Calu3 (cell line): ENCODE data around the gene TBC1D10B. TPM values are rescaled to one million over a fixed set of nuclear protein-coding genes. Genes with fewer than 3 reads are reported as not detected.

Experiments
- BruUV-seq: library from RNA; stranded (reverse); fragments of 400-500 nt; replicated peaks from 2 replicates; lab custom pipeline; 2021; lab: Mats Ljungman, UMichigan
- CTCF ChIA-PET: fragments of 300-600 bp; sonication (Branson Sonifier 250); formaldehyde crosslinking; loops from one replicate; lab custom pipeline; 2022; ENCODE audit warnings: antibody characterized with exemption; lab: Charles Lee
- DNase-seq: peaks from one replicate; pipeline ENCODE4 v3.0.0; 2022
- H3K27ac Mint-ChIP-seq: one replicate; pipeline ENCODE4 v1.8.0; 2022; ENCODE audit warnings: mixed read lengths; ENCODE audit not compliant: unreplicated experiment
- H3K27me3 Mint-ChIP-seq: one replicate; pipeline ENCODE4 v1.8.0; 2022; ENCODE audit warnings: mixed read lengths; ENCODE audit not compliant: unreplicated experiment
- H3K36me3 Mint-ChIP-seq: one replicate; pipeline ENCODE4 v1.8.0; 2022; ENCODE audit warnings: mild to moderate bottlenecking, moderate library complexity, mixed read lengths; ENCODE audit not compliant: insufficient read depth, unreplicated experiment
- H3K4me1 Mint-ChIP-seq: one replicate; pipeline ENCODE4 v1.8.0; 2022; ENCODE audit warnings: mild to moderate bottlenecking, low read depth, mixed read lengths; ENCODE audit not compliant: unreplicated experiment
- H3K4me3 Mint-ChIP-seq: one replicate; pipeline ENCODE4 v1.8.0; 2022; ENCODE audit warnings: mild to moderate bottlenecking, low read depth, moderate library complexity, mixed read lengths; ENCODE audit not compliant: unreplicated experiment
- H3K9me3 Mint-ChIP-seq: one replicate; pipeline ENCODE4 v1.8.0; 2022; ENCODE audit warnings: low read depth, mixed read lengths; ENCODE audit not compliant: unreplicated experiment
- intact Hi-C: fragments of 100-400 bp; cut with micrococcal nuclease; formaldehyde crosslinking; loops from one replicate; pipeline ENCODE4 v1.10.0; 2022; ENCODE audit not compliant: unreplicated experiment
- total RNA-seq: library from RNA; stranded (reverse); gene quantifications from 2 replicates; pipeline ENCODE4 v1.2.3, GENCODE V29; 2022
- TF ChIP-seq, protein P1 (sequence below): fragments of 200-600 bp; IDR thresholded peaks from one replicate; pipeline ENCODE4 v1.8.0; 2022; ENCODE audit warnings: antibody characterized with exemption; ENCODE audit not compliant: unreplicated experiment

TBC1D10B gene
- total RNA-seq, 1 experiment from 2014 or later, result 66.4 TPM

DNA sequence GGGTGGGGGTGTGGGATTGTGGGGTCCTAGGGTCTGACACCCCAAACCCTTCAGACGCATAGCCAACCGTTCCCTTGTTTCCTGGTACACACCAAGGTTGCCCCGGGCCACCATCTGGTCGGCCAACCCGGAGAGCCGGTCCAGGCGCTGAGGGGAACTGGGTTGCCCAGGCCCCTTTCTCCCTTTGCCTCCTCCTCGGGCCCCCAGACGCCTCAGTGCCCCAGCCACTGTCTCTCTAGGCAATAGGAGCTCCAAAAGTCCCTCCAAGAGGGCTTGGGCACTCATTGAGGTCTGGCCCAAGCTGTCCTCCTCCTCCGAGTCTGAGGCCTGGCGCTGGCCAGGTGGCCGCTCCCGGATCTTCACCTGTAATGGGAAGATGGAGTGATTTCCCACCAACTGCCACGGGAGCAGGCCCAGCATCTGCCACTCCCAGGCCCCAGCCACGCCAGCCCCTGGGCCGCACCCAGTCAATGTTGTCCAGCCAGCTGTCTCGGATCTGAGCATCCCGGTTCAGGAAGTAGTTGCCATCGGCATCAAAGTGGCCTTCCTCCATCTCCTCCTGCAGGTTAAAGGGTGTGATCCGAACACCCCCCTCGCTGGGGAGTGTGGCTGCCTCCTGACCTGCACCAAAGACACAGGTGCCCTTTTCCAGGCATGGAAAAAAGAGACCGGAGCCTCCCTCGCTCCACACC, 16.7 kb downstream of the TBC1D10B start:
- no TSS peak for BruUV-seq

DNA sequence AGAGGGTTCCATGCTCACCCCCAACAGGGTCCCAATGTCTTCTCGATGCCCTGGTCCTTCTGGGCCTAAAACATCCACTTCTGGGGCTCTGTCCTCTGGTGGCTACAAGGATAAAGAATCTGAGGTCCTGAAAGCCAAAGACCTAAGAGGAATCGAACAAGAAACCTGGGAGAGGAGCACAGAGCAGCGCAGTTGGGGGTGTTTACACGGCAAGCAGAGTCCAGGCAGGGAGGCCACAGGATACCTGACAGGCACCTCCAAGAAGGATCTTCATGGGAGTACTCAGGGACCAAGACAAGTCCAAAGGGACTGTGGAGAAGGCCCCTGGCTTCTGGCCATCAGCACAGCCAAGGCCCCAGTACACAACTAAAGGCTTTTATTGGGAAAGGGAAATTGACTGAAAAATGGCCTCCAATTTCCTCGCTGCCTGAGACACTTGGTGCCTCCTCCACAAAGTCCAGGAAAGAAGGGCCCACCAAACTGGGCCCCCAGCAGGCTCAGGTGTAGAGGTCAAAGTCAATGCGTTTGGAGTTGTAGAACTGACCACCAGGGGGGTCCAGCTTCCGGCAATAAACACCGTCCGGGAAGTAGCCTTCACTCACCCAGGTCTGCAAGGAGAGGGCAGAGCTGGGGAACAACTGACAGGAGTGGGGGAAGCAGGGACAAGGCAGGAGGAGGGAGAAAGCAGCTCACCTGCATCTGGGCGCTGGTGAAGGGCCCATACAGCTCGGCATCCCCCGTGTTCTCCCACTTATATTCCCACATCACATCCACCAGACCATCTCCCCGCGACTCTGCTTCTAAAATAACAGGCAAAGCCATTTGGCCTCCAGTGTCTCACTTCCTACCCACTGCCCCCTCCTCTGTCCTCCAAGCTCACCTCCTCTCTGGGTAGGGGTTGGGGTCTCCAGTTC, 17.5 kb downstream of the TBC1D10B start:
- Mint-ChIP-seq H3K27me3 (no peaks in the 10 kb centered on the region), H3K36me3 (peaks cover 86% of the 10 kb centered on the region), H3K4me1 (peaks cover 36% of the 10 kb centered on the region), H3K27ac (peak overlapping the region; percentile 21), H3K9me3 (no peaks in the 10 kb centered on the region), H3K4me3 (peak overlapping the region; percentile 90)
- DNase-seq, result no peak
- TF ChIP-seq, protein P1, sequence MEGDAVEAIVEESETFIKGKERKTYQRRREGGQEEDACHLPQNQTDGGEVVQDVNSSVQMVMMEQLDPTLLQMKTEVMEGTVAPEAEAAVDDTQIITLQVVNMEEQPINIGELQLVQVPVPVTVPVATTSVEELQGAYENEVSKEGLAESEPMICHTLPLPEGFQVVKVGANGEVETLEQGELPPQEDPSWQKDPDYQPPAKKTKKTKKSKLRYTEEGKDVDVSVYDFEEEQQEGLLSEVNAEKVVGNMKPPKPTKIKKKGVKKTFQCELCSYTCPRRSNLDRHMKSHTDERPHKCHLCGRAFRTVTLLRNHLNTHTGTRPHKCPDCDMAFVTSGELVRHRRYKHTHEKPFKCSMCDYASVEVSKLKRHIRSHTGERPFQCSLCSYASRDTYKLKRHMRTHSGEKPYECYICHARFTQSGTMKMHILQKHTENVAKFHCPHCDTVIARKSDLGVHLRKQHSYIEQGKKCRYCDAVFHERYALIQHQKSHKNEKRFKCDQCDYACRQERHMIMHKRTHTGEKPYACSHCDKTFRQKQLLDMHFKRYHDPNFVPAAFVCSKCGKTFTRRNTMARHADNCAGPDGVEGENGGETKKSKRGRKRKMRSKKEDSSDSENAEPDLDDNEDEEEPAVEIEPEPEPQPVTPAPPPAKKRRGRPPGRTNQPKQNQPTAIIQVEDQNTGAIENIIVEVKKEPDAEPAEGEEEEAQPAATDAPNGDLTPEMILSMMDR, result no peak
- CTCF ChIA-PET, result no interaction called here
- intact Hi-C loops, result no loop called here
- no TSS peak for BruUV-seq

More for the DNA sequence above, 16.7 kb downstream of the TBC1D10B start:
- TF ChIP-seq, protein P1, result no peak
- Mint-ChIP-seq H3K4me3 (peak overlapping the region; percentile 90), H3K36me3 (peaks cover 85% of the 10 kb centered on the region), H3K27me3 (no peaks in the 10 kb centered on the region), H3K27ac (peak overlapping the region; percentile 99), H3K9me3 (no peaks in the 10 kb centered on the region), H3K4me1 (peaks cover 42% of the 10 kb centered on the region)
- intact Hi-C loops, result loop anchor here (2.0 kb wide), 1 partner anchor 17 kb away; the partner anchor contains the start of gene TBC1D10B
- DNase-seq, result no peak
- CTCF ChIA-PET, result interaction anchor here (0.5 kb wide), 1 partner anchor 508 kb away, joined by 3 read pairs; no protein-coding TSS in a partner anchor

DNA sequence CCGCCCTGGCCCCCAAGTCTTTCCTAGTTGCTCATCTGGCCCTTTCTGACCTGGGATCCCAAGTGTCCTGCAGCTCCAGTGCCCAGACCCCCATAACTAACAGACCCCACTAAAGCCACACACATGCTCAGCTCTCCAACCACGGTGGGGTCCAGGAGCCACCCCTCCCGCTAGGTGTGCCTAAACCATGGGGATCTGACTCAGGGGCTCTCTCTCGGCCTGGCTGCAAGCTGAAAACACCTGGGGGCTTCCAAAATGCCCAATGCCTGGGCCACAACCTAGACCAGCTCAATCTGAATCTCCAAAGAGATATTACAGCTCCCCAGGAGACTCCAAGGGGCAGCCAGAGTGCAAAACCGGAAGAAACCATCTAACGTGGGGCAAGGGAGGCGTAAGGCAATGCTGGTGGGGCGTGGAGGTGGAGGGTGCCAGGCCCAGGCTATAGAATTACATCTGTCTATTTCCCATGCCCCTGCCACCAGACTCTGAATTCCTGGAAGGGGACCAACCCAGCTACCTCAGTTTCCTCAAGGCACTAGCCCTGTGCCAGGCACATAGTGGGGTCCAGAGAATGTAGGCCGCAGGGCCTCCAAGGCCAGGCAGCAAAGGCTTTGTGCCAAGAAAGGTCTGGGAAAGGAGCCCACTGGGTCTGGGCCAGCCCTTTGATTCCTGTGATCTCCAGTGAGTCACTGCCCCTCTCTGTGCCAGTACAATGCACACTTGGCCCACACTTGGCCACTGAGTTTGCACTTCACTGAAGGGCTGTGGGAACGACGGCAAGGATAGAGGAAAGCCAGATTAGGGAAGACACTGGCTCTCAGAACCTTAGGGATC, 18.5 kb downstream of the TBC1D10B start:
- CTCF ChIA-PET, result no interaction called here
- Mint-ChIP-seq H3K36me3 (peaks cover 81% of the 10 kb centered on the region), H3K27me3 (no peaks in the 10 kb centered on the region), H3K4me1 (peaks cover 26% of the 10 kb centered on the region), H3K27ac (peak overlapping the region; percentile 56), H3K4me3 (no peak overlapping the region), H3K9me3 (no peaks in the 10 kb centered on the region)
- no peak for DNase-seq
- intact Hi-C loops, result no loop called here
- TF ChIP-seq, protein P1, result no peak
- BruUV-seq, result no TSS peak

DNA sequence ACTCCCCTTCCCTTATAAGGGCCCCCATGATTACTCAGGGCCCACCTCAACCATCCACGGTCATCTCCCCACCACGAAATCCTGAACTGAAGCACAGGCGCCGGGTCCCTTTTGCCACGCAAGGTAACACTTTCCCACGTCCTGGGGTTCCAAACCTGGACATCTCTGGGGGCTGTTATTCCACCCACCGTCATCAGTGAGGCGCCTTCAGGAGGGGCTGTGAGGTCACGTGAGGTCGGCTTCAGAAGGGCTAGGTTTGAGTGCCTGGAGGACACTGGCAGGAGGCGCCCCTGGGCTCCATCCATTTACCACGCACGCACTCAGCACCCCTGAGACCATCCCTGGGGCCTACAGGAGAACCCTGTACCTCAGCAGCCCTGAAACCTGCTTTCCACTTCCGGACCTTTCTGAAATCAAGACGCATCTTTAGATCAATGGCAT, 19.3 kb downstream of the TBC1D10B start:
- CTCF ChIA-PET, result no interaction called here
- Mint-ChIP-seq H3K36me3 (peaks cover 74% of the 10 kb centered on the region), H3K27ac (no peak overlapping the region), H3K27me3 (no peaks in the 10 kb centered on the region), H3K4me3 (no peak overlapping the region), H3K9me3 (no peaks in the 10 kb centered on the region), H3K4me1 (peaks cover 19% of the 10 kb centered on the region)
- BruUV-seq, result no TSS peak
- no peak for DNase-seq
- TF ChIP-seq, protein P1, result no peak
- intact Hi-C loops, result no loop called here
